ENCODE measurements around the gene EI24. TPM values are rescaled to one million over a fixed set of nuclear protein-coding genes. Genes with fewer than 3 reads are reported as not detected.

EI24 gene
- total RNA-seq, 2 donors from 2014 or later: 82.3 to 127 TPM

- intact Hi-C loops (cut with DNase I): no loop called here
- Histone ChIP-seq H3K9ac (ENCODE audit: low read depth in 2 of 2, low read length in 2 of 2) (no peak overlapping the region), H3K4me3 (no peak overlapping the region), H3K36me3 (no peaks in the 10 kb centered on the region), H3K27ac (no peak overlapping the region), H3K27me3 (no peaks in the 10 kb centered on the region), H3K4me1 (no peaks in the 10 kb centered on the region), H3K9me3 (peaks cover 5% of the 10 kb centered on the region)
- TF ChIP-seq CTCF (IDR thresholded peaks at IDR 0.05): no peak
- DNase-seq: no peak
Measured at GRCh38 chr11:125554038-125554437, 15.2 kb upstream of the EI24 start.

- no peak for DNase-seq
Measured at GRCh38 chr11:125559888-125560287, 9.4 kb upstream of the EI24 start.

GRCh38 chr11:125561924-125562323 is 7.4 kb upstream of the EI24 start:
- Histone ChIP-seq H3K27ac (no peak overlapping the region), H3K4me3 (no peak overlapping the region), H3K9me3 (no peaks in the 10 kb centered on the region), H3K36me3 (no peaks in the 10 kb centered on the region), H3K9ac (ENCODE audit: low read depth in 2 of 2, low read length in 2 of 2) (no peak overlapping the region), H3K27me3 (no peaks in the 10 kb centered on the region), H3K4me1 (no peaks in the 10 kb centered on the region)
- DNase-seq: no peak
- no peak for TF ChIP-seq CTCF (IDR thresholded peaks at IDR 0.05)
- intact Hi-C loops (cut with DNase I): no loop called here

More at GRCh38 chr11:125559888-125560287, 9.4 kb upstream of the EI24 start:
- H3K27me3 ChIP-seq: no peaks in the 10 kb centered on the region
- no peak overlapping the region for H3K4me3 ChIP-seq
- H3K36me3 ChIP-seq: no peaks in the 10 kb centered on the region
- H3K27ac ChIP-seq: no peak overlapping the region
- intact Hi-C loops (cut with DNase I): no loop called here
- no peak for TF ChIP-seq CTCF (IDR thresholded peaks at IDR 0.05)
- H3K4me1 ChIP-seq: no peaks in the 10 kb centered on the region
- H3K9ac ChIP-seq (ENCODE audit: low read depth in 2 of 2, low read length in 2 of 2): no peak overlapping the region
- H3K9me3 ChIP-seq: no peaks in the 10 kb centered on the region

- TF ChIP-seq CTCF (IDR thresholded peaks at IDR 0.05): no peak
- Histone ChIP-seq H3K27ac (no peak overlapping the region), H3K36me3 (no peaks in the 10 kb centered on the region), H3K9me3 (no peaks in the 10 kb centered on the region), H3K4me1 (no peaks in the 10 kb centered on the region), H3K4me3 (no peak overlapping the region), H3K27me3 (no peaks in the 10 kb centered on the region), H3K9ac (ENCODE audit: low read depth in 2 of 2, low read length in 2 of 2) (no peak overlapping the region)
- DNase-seq: no peak
- intact Hi-C loops (cut with DNase I): no loop called here
Measured at GRCh38 chr11:125562430-125562829, 6.8 kb upstream of the EI24 start.

- no peak for TF ChIP-seq CTCF (IDR thresholded peaks at IDR 0.05)
- intact Hi-C loops (cut with DNase I): no loop called here
- Histone ChIP-seq H3K27me3 (no peaks in the 10 kb centered on the region), H3K36me3 (no peaks in the 10 kb centered on the region), H3K27ac (no peak overlapping the region), H3K9ac (ENCODE audit: low read depth in 2 of 2, low read length in 2 of 2) (no peak overlapping the region), H3K4me3 (no peak overlapping the region), H3K9me3 (no peaks in the 10 kb centered on the region), H3K4me1 (no peaks in the 10 kb centered on the region)
- DNase-seq: no peak
Measured at GRCh38 chr11:125564357-125564756, 4.9 kb upstream of the EI24 start.

GRCh38 chr11:125566235-125566634 is 3.0 kb upstream of the EI24 start:
- Histone ChIP-seq H3K27me3 (no peaks in the 10 kb centered on the region), H3K4me3 (no peak overlapping the region), H3K9ac (ENCODE audit: low read depth in 2 of 2, low read length in 2 of 2) (no peak overlapping the region), H3K4me1 (peaks cover 6% of the 10 kb centered on the region), H3K27ac (no peak overlapping the region), H3K36me3 (no peaks in the 10 kb centered on the region), H3K9me3 (no peaks in the 10 kb centered on the region)
- intact Hi-C loops (cut with DNase I): no loop called here
- no peak for DNase-seq
- no peak for TF ChIP-seq CTCF (IDR thresholded peaks at IDR 0.05)
